ACHN (cell line): ENCODE measurements around the gene FHL1.
"Not testable (repeated sequence)": the region's sequence is repeated elsewhere in the genome, so short reads cannot be mapped to it uniquely, and the experiment has no call there.

Experiments
- DNase-seq: peaks from one replicate; pipeline ENCODE4 v3.0.0-alpha.2; 2015
- in situ Hi-C: cut with HindIII; loops from 2 replicates; pipeline ENCODE4 v1.10.0; 2017; ENCODE audit warnings: low sequenced_read_pairs, low pct_ligation_motif_present, low pct_unique_long_range_greater_than_20kb

The FHL1 gene

GRCh38 chrX:136147315-136147901, at the start of gene FHL1:
Gene FHL1 (plus strand): TSS chrX:136147533.
- in situ Hi-C loops: no loop called here
- DNase-seq: peak; percentile 25

- in situ Hi-C loops: no loop called here
- no peak for DNase-seq
Measured at GRCh38 chrX:136097871-136098805, 49.2 kb upstream of the FHL1 start.

GRCh38 chrX:136104936-136105335, 42.4 kb upstream of the FHL1 start:
- in situ Hi-C loops: no loop called here
- no peak for DNase-seq

- in situ Hi-C loops: no loop called here
- DNase-seq: no peak
Measured at GRCh38 chrX:136106920-136107528, 40.3 kb upstream of the FHL1 start.

GRCh38 chrX:136108905-136109304, 38.4 kb upstream of the FHL1 start:
- in situ Hi-C loops, DNase-seq: not testable (repeated sequence)

GRCh38 chrX:136112286-136112685, 35.0 kb upstream of the FHL1 start:
- in situ Hi-C loops: no loop called here
- DNase-seq: no peak

- DNase-seq: no peak
- in situ Hi-C loops: no loop called here
Measured at GRCh38 chrX:136112778-136113177, 34.6 kb upstream of the FHL1 start.

GRCh38 chrX:136115126-136115903, 32.0 kb upstream of the FHL1 start:
- DNase-seq: no peak
- in situ Hi-C loops: no loop called here

- in situ Hi-C loops: no loop called here
- DNase-seq: no peak
Measured at GRCh38 chrX:136115904-136116297, 31.4 kb upstream of the FHL1 start.

GRCh38 chrX:136121788-136122187, 25.5 kb upstream of the FHL1 start:
- DNase-seq: no peak
- in situ Hi-C loops: no loop called here

- in situ Hi-C loops: no loop called here
- DNase-seq: no peak
Measured at GRCh38 chrX:136122207-136122606, 25.1 kb upstream of the FHL1 start.

- in situ Hi-C loops: no loop called here
- no peak for DNase-seq
Measured at GRCh38 chrX:136125106-136125505, 22.2 kb upstream of the FHL1 start.

GRCh38 chrX:136126371-136126770, 21.0 kb upstream of the FHL1 start:
- in situ Hi-C loops: no loop called here
- no peak for DNase-seq

- no peak for DNase-seq
- in situ Hi-C loops: no loop called here
Measured at GRCh38 chrX:136126872-136127406, 20.4 kb upstream of the FHL1 start.

- in situ Hi-C loops: no loop called here
- DNase-seq: no peak
Measured at GRCh38 chrX:136128743-136129142, 18.6 kb upstream of the FHL1 start.

GRCh38 chrX:136130931-136131833, 16.2 kb upstream of the FHL1 start:
- in situ Hi-C loops: no loop called here
- DNase-seq: no peak

- no peak for DNase-seq
Measured at GRCh38 chrX:136138939-136139338, 8.4 kb upstream of the FHL1 start.

GRCh38 chrX:136141569-136141968, 5.8 kb upstream of the FHL1 start:
- no peak for DNase-seq
- in situ Hi-C loops: no loop called here

More at GRCh38 chrX:136138939-136139338, 8.4 kb upstream of the FHL1 start:
- in situ Hi-C loops: no loop called here
